GM12878 (cell line): ENCODE measurements around the gene NOP56. TPM values are rescaled to one million over a fixed set of nuclear protein-coding genes. Genes with fewer than 3 reads are reported as not detected.
A peak's percentile ranks its signal among the peaks of the same experiment; 100 is the strongest.

ENCODE experiments used
- ATF7 ChIP-seq: fragments of 450-650 bp; IDR thresholded peaks from 2 replicates; pipeline ENCODE4 v1.6.1; 2016; ENCODE audit warnings: low read depth, mild to moderate bottlenecking
- KAT2A ChIP-seq: conservative IDR thresholded peaks from 2 replicates; pipeline ENCODE4 v1.6.1; 2011; ENCODE audit warnings: low read depth, low read length; ENCODE audit not compliant: control insufficient read depth
- NFXL1 ChIP-seq: fragments of 450-650 bp; IDR thresholded peaks from 2 replicates; pipeline ENCODE4 v1.6.1; 2017; ENCODE audit warnings: antibody characterized with exemption, mild to moderate bottlenecking, borderline replicate concordance
- NFYA ChIP-seq: IDR thresholded peaks from 2 replicates; pipeline ENCODE4 v1.6.1; 2011; ENCODE audit warnings: low read depth, mild to moderate bottlenecking, low read length, improper control_type of control experiment, borderline replicate concordance
- NR2C1 ChIP-seq: fragments of 450-650 bp; IDR thresholded peaks from 2 replicates; pipeline ENCODE4 v1.6.1; 2017; ENCODE audit warnings: antibody characterized with exemption, mild to moderate bottlenecking, moderate library complexity
- NR2C2 ChIP-seq: IDR thresholded peaks from 2 replicates; pipeline ENCODE4 v1.6.1; 2011; ENCODE audit warnings: borderline replicate concordance, low read depth; ENCODE audit not compliant: control insufficient read depth, insufficient read length
- PAX8 ChIP-seq: fragments of 450-650 bp; IDR thresholded peaks from 2 replicates; pipeline ENCODE4 v1.6.1; 2017; ENCODE audit warnings: mild to moderate bottlenecking, moderate library complexity
- POLR2AphosphoS2 ChIP-seq: IDR thresholded peaks from 2 replicates; pipeline ENCODE4 v1.6.1; 2011; ENCODE audit warnings: low read depth, mild to moderate bottlenecking, low read length, improper control_type of control experiment, moderate library complexity
- RAD51 ChIP-seq: fragments of 450-650 bp; IDR thresholded peaks from 2 replicates; pipeline ENCODE4 v1.6.1; 2016; ENCODE audit warnings: moderate library complexity, mild to moderate bottlenecking, inconsistent platforms
- RFX5 ChIP-seq: IDR thresholded peaks from 2 replicates; pipeline ENCODE4 v1.6.1; 2011; ENCODE audit warnings: low read depth, low read length, improper control_type of control experiment
- STAT3 ChIP-seq: IDR thresholded peaks from 2 replicates; pipeline ENCODE4 v1.6.1; 2011; ENCODE audit warnings: low read depth, low read length, improper control_type of control experiment
- SUPT20H ChIP-seq: IDR thresholded peaks from 2 replicates; pipeline ENCODE4 v1.6.1; 2011; ENCODE audit warnings: low read depth, mild to moderate bottlenecking, low read length, moderate library complexity, borderline replicate concordance; ENCODE audit not compliant: control insufficient read depth
- ZNF622 ChIP-seq: fragments of 450-650 bp; IDR thresholded peaks from 2 replicates; pipeline ENCODE4 v1.6.1; 2017; ENCODE audit warnings: mild to moderate bottlenecking, inconsistent platforms
- polyA plus RNA-seq, 11 experiments: library from polyadenylated mRNA; depleted of rRNA in 4 of 11; unstranded in 6 of 11; stranded (reverse) in 5 of 11; fragments of >200 nt; fragmentation: Nextera tagmentation in 4 of 11; fragmentation: Illumina TruSeq in 1 of 11; extraction: Ambion mirVana in 4 of 11; extraction: Trizol in 1 of 11; gene quantifications; 1 replicate in 1 of 11; 2 replicates in 10 of 11; pipeline versions ENCODE4 v1.2.1 to v1.2.3, GENCODE V29; 2011 to 2016; ENCODE audit warnings: inconsistent platforms in 2 of 11, missing spikeins in 2 of 11, low read depth in 1 of 11
- total RNA-seq, 4 experiments: library from RNA; depleted of rRNA in 3 of 4; stranded (reverse); fragments of >200 nt in 3 of 4; fragmentation: Illumina TruSeq in 1 of 4; extraction: Trizol in 1 of 4; gene quantifications; 2 replicates each; pipeline versions ENCODE4 v1.2.1 to v1.2.3, GENCODE V29; 2013 to 2021
- TF ChIP-seq, protein P1 (sequence below): IDR thresholded peaks from 2 replicates; pipeline ENCODE4 v1.6.1; 2012; ENCODE audit warnings: low read depth, low read length, improper control_type of control experiment
- TF ChIP-seq, protein P2 (sequence below): IDR thresholded peaks from 2 replicates; pipeline ENCODE4 v1.6.1; 2011; ENCODE audit warnings: low read depth, low read length, improper control_type of control experiment, borderline replicate concordance
- TF ChIP-seq, protein P3 (sequence below): IDR thresholded peaks from 2 replicates; pipeline ENCODE4 v1.6.1; 2012; ENCODE audit warnings: mild to moderate bottlenecking, low read depth, low read length
- TF ChIP-seq, protein P4 (sequence below): fragments of 450-650 bp; IDR thresholded peaks from 2 replicates; pipeline ENCODE4 v1.6.1; 2018; ENCODE audit warnings: borderline replicate concordance, mild to moderate bottlenecking; ENCODE audit not compliant: partially characterized antibody
- TF ChIP-seq, protein P5 (sequence below): fragments of 450-650 bp; IDR thresholded peaks from 2 replicates; pipeline ENCODE4 v1.6.1; 2017; ENCODE audit warnings: low read depth, mild to moderate bottlenecking, moderate library complexity

The NOP56 gene
- total and polyA plus RNA-seq, 10 of the 15 experiments (the other 5 are each of a cell fraction or from before 2014, with no cell fraction given), result 254 to 550 (median 464) TPM

DNA sequence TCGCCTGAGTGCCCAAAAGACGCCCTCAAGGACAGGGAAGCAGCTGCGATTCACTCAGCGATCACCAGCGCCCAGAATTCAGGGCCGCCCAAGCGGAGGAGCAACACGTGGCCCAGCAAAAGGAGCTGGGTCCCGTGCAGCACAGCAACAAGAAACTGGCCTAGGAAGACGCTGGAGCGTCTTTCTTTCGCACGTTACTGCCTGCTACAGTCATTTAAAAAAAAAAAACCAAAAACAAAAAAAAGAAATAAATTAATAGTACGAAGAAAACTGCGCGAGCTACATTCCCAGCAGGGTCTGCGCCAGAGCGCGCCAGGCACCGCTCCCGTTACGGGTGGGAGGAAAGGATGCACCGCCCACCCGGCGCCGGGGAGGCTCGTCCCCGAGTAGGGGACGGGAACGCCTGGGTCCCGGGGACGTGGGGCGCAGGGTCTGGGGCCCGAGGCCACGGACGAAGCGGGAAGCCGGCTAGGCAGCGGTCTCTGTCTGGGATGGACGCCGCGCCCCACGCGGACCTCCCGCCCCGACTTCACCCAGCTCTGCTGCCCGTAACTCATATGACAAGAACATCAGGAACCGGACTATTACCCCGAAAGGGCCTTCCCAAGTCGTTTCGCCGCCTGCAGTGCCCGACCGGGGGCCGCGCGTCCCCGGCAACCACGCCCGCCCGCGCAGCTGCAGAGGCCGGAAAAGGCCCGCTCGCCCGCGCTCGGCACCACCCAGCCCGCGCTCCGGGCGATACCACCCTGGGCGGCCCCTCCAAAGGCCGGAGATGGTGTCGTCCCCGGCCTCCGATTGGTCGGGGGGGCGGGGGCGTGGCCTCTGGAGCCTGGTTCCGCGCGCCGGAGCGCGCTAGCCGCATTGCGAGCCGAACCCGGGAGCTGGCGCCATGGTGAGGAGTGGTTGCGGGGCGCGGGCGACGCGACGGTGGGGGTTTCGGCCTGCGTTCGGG lies at the start of gene NOP56 (continued):
- TF ChIP-seq, protein P1, sequence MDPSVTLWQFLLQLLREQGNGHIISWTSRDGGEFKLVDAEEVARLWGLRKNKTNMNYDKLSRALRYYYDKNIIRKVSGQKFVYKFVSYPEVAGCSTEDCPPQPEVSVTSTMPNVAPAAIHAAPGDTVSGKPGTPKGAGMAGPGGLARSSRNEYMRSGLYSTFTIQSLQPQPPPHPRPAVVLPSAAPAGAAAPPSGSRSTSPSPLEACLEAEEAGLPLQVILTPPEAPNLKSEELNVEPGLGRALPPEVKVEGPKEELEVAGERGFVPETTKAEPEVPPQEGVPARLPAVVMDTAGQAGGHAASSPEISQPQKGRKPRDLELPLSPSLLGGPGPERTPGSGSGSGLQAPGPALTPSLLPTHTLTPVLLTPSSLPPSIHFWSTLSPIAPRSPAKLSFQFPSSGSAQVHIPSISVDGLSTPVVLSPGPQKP, result peak; percentile 50; the same call in 1 of the 2 replicates
- TF ChIP-seq, protein P2, sequence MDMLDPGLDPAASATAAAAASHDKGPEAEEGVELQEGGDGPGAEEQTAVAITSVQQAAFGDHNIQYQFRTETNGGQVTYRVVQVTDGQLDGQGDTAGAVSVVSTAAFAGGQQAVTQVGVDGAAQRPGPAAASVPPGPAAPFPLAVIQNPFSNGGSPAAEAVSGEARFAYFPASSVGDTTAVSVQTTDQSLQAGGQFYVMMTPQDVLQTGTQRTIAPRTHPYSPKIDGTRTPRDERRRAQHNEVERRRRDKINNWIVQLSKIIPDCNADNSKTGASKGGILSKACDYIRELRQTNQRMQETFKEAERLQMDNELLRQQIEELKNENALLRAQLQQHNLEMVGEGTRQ, result no peak; the same call in 1 of the 2 replicates
- no peak for TF ChIP-seq NR2C2
- TF ChIP-seq ZNF622, result no peak
- TF ChIP-seq KAT2A, result no peak
- TF ChIP-seq POLR2AphosphoS2, result peak; percentile 94
- TF ChIP-seq, protein P3, sequence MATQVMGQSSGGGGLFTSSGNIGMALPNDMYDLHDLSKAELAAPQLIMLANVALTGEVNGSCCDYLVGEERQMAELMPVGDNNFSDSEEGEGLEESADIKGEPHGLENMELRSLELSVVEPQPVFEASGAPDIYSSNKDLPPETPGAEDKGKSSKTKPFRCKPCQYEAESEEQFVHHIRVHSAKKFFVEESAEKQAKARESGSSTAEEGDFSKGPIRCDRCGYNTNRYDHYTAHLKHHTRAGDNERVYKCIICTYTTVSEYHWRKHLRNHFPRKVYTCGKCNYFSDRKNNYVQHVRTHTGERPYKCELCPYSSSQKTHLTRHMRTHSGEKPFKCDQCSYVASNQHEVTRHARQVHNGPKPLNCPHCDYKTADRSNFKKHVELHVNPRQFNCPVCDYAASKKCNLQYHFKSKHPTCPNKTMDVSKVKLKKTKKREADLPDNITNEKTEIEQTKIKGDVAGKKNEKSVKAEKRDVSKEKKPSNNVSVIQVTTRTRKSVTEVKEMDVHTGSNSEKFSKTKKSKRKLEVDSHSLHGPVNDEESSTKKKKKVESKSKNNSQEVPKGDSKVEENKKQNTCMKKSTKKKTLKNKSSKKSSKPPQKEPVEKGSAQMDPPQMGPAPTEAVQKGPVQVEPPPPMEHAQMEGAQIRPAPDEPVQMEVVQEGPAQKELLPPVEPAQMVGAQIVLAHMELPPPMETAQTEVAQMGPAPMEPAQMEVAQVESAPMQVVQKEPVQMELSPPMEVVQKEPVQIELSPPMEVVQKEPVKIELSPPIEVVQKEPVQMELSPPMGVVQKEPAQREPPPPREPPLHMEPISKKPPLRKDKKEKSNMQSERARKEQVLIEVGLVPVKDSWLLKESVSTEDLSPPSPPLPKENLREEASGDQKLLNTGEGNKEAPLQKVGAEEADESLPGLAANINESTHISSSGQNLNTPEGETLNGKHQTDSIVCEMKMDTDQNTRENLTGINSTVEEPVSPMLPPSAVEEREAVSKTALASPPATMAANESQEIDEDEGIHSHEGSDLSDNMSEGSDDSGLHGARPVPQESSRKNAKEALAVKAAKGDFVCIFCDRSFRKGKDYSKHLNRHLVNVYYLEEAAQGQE, result no peak
- TF ChIP-seq STAT3, result no peak
- TF ChIP-seq NFYA, result no peak
- TF ChIP-seq NR2C1, result 0 out of 2 replicates have a peak, but pooled peaks have one; percentile 16
- no peak for TF ChIP-seq SUPT20H
- no peak for TF ChIP-seq PAX8
- peak; percentile 77 for TF ChIP-seq ATF7
- TF ChIP-seq RAD51, result peak; percentile 78; the same call in 1 of the 2 replicates
- no peak for TF ChIP-seq RFX5
- TF ChIP-seq, protein P4, sequence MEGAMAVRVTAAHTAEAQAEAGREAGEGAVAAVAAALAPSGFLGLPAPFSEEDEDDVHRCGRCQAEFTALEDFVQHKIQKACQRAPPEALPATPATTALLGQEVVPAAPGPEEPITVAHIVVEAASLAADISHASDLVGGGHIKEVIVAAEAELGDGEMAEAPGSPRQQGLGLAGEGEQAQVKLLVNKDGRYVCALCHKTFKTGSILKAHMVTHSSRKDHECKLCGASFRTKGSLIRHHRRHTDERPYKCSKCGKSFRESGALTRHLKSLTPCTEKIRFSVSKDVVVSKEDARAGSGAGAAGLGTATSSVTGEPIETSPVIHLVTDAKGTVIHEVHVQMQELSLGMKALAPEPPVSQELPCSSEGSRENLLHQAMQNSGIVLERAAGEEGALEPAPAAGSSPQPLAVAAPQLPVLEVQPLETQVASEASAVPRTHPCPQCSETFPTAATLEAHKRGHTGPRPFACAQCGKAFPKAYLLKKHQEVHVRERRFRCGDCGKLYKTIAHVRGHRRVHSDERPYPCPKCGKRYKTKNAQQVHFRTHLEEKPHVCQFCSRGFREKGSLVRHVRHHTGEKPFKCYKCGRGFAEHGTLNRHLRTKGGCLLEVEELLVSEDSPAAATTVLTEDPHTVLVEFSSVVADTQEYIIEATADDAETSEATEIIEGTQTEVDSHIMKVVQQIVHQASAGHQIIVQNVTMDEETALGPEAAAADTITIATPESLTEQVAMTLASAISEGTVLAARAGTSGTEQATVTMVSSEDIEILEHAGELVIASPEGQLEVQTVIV, result no peak
- TF ChIP-seq, protein P5, sequence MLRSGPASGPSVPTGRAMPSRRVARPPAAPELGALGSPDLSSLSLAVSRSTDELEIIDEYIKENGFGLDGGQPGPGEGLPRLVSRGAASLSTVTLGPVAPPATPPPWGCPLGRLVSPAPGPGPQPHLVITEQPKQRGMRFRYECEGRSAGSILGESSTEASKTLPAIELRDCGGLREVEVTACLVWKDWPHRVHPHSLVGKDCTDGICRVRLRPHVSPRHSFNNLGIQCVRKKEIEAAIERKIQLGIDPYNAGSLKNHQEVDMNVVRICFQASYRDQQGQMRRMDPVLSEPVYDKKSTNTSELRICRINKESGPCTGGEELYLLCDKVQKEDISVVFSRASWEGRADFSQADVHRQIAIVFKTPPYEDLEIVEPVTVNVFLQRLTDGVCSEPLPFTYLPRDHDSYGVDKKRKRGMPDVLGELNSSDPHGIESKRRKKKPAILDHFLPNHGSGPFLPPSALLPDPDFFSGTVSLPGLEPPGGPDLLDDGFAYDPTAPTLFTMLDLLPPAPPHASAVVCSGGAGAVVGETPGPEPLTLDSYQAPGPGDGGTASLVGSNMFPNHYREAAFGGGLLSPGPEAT, result no peak; the same call in 1 of the 2 replicates
- no peak for TF ChIP-seq NFXL1
